Thyroid gland (tissue), 4 donors: Measurements from ENCODE around the gene PMFBP1.

Source experiments
- CTCF ChIP-seq, 6 experiments: fragments of 200-600 bp in 3 of 6; fragments of 450-650 bp in 3 of 6; sonication (generic) in 3 of 6; IDR thresholded peaks; one replicate each; pipeline ENCODE4 v1.5.1; 2016 to 2019; ENCODE audit warnings: antibody characterized with exemption in 6 of 6, mild to moderate bottlenecking in 2 of 6, inconsistent platforms in 1 of 6, moderate library complexity in 1 of 6
- POLR2A ChIP-seq, 2 donors: fragments of 450-650 bp; IDR thresholded peaks; one replicate each; pipeline ENCODE4 v1.6.1; 2017; ENCODE audit warnings: antibody characterized with exemption in 2 of 2, mild to moderate bottlenecking in 2 of 2, moderate library complexity in 1 of 2

GRCh38 chr16:72182976-72183375 lies 11.0 kb upstream of the PMFBP1 start:
- TF ChIP-seq CTCF (IDR thresholded peaks at IDR 0.05), result no peak
- TF ChIP-seq POLR2A (IDR thresholded peaks at IDR 0.05), result no peak
